ENCODE results near the gene TDRD3.

DNA sequence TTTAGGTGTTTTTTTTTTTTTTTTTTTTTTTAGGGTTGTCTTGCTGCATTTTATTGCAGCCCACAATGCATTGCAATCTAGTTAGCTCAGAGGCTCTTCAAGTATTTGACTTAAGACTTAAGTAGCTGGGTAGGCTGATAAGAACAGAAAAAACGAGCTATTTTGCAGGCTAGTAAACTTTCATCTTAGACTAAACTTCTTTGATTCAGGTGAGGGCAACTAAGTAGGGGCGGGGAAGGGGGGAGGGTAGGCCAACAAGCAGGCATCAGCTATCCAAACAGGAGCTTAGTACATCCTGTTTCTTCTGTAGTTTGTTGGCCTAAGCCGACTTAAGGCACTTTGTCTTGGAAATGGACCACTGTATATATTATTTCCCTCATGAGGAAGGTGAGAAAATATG lies 4.9 kb upstream of the TDRD3 start:
- TF ChIP-seq, protein P1, sequence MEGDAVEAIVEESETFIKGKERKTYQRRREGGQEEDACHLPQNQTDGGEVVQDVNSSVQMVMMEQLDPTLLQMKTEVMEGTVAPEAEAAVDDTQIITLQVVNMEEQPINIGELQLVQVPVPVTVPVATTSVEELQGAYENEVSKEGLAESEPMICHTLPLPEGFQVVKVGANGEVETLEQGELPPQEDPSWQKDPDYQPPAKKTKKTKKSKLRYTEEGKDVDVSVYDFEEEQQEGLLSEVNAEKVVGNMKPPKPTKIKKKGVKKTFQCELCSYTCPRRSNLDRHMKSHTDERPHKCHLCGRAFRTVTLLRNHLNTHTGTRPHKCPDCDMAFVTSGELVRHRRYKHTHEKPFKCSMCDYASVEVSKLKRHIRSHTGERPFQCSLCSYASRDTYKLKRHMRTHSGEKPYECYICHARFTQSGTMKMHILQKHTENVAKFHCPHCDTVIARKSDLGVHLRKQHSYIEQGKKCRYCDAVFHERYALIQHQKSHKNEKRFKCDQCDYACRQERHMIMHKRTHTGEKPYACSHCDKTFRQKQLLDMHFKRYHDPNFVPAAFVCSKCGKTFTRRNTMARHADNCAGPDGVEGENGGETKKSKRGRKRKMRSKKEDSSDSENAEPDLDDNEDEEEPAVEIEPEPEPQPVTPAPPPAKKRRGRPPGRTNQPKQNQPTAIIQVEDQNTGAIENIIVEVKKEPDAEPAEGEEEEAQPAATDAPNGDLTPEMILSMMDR (IDR thresholded peaks at IDR 0.05), result no peak
- no peak for TF ChIP-seq POLR2A (IDR thresholded peaks at IDR 0.05)
- TF ChIP-seq EP300 (IDR thresholded peaks at IDR 0.05), result no peak
